GM23248 (cell line): ENCODE data around the gene MPRIP. TPM values are rescaled to one million over a fixed set of nuclear protein-coding genes. Genes with fewer than 3 reads are reported as not detected.

Experiments
- DNase-seq: peaks from one replicate; pipeline ENCODE4 v3.0.0-alpha.2; 2015
- H2AFZ ChIP-seq: fragments of 200-600 bp; sonication (generic); 2 replicates; pipeline ENCODE4 v1.6.1; 2016; ENCODE audit warnings: antibody characterized with exemption
- H3F3A ChIP-seq: fragments of 200-600 bp; sonication (generic); 2 replicates; pipeline ENCODE4 v1.6.1; 2016; ENCODE audit warnings: mild to moderate bottlenecking, antibody characterized with exemption, mixed run types; ENCODE audit not compliant: insufficient read depth
- H3K27ac ChIP-seq: fragments of 200-600 bp; sonication (generic); 2 replicates; pipeline ENCODE4 v1.5.1; 2016; ENCODE audit warnings: mild to moderate bottlenecking
- H3K27me3 ChIP-seq: fragments of 200-600 bp; sonication (generic); replicated peaks from 2 replicates; pipeline ENCODE4 v1.6.1; 2016; ENCODE audit warnings: mild to moderate bottlenecking; ENCODE audit not compliant: insufficient read depth
- H3K36me3 ChIP-seq: fragments of 200-600 bp; sonication (generic); 2 replicates; pipeline ENCODE4 v1.6.1; 2016; ENCODE audit warnings: low read depth, mild to moderate bottlenecking
- H3K4me1 ChIP-seq: fragments of 200-600 bp; sonication (generic); 2 replicates; pipeline ENCODE4 v1.6.1; 2016; ENCODE audit warnings: mild to moderate bottlenecking; ENCODE audit not compliant: insufficient read depth
- H3K4me2 ChIP-seq: fragments of 200-600 bp; sonication (generic); one replicate; pipeline ENCODE4 v1.6.1; 2016; ENCODE audit warnings: mild to moderate bottlenecking; ENCODE audit not compliant: unreplicated experiment
- H3K4me3 ChIP-seq: fragments of 200-600 bp; sonication (generic); 2 replicates; pipeline ENCODE4 v1.5.1; 2016; ENCODE audit warnings: mild to moderate bottlenecking
- H3K79me2 ChIP-seq: fragments of 200-600 bp; sonication (generic); 2 replicates; pipeline ENCODE4 v1.6.1; 2016; ENCODE audit warnings: mild to moderate bottlenecking; ENCODE audit not compliant: insufficient read depth
- H3K9ac ChIP-seq: fragments of 200-600 bp; sonication (generic); 2 replicates; pipeline ENCODE4 v1.6.1; 2016; ENCODE audit warnings: mild to moderate bottlenecking
- H3K9me2 ChIP-seq: fragments of 200-600 bp; sonication (generic); 2 replicates; pipeline ENCODE4 v1.6.1; 2016; ENCODE audit warnings: mixed run types, mild to moderate bottlenecking, moderate library complexity; ENCODE audit not compliant: insufficient read depth
- H3K9me3 ChIP-seq: fragments of 200-600 bp; sonication (generic); one replicate; pipeline ENCODE4 v1.6.1; 2017; ENCODE audit warnings: low read depth
- H4K20me1 ChIP-seq: fragments of 200-600 bp; sonication (generic); 2 replicates; pipeline ENCODE4 v1.6.0; 2016; ENCODE audit not compliant: insufficient read depth
- EZH2 ChIP-seq: fragments of 200-600 bp; sonication (generic); IDR thresholded peaks from 2 replicates; pipeline ENCODE4 v1.6.1; 2018; ENCODE audit warnings: antibody characterized with exemption, mild to moderate bottlenecking; ENCODE audit not compliant: insufficient read depth, poor library complexity, severe bottlenecking
- EZH2phosphoT487 ChIP-seq: fragments of 200-600 bp; sonication (generic); IDR thresholded peaks from 2 replicates; pipeline ENCODE4 v1.6.1; 2018; ENCODE audit warnings: antibody characterized with exemption, moderate library complexity, mild to moderate bottlenecking, low read depth; ENCODE audit not compliant: insufficient read depth
- WGBS, 2 experiments: methylation state at CpG; one replicate each; pipeline ENCODE4 v1.1.6; 2015 to 2017; ENCODE audit warnings: low lambda C conversion rate in 2 of 2, low coverage in 1 of 2; ENCODE audit errors: missing lambda C conversion rate in 2 of 2; 5-methylcytosine and 5-hydroxymethylcytosine counted together
- in situ Hi-C: fragments of 300-500 bp; cut with MboI; formaldehyde crosslinking; loops from 2 replicates; pipeline ENCODE4 v1.15.0; 2020
- polyA plus RNA-seq: library from polyadenylated mRNA; unstranded; fragments of >200 nt; fragmentation: Nextera tagmentation; extraction: Ambion mirVana; gene quantifications from 2 replicates; pipeline ENCODE4 v1.2.1, GENCODE V29; 2016
- total RNA-seq: library from RNA; depleted of rRNA; stranded (reverse); fragments of >200 nt; shearing (Covaris generic); gene quantifications from 2 replicates; pipeline ENCODE4 v1.2.3, GENCODE V29; 2014

The MPRIP gene
- total and polyA plus RNA-seq, 2 experiments from 2014 or later = 73.5 to 292 TPM

GRCh38 chr17:17080781-17081180 is 38.5 kb downstream of the MPRIP start:
- no peaks in the 10 kb centered on the region for H3K27me3 ChIP-seq
- in situ Hi-C loops = no loop called here
- peaks cover 40% of the 10 kb centered on the region for H3F3A ChIP-seq
- H3K9ac ChIP-seq = no peak overlapping the region
- H2AFZ ChIP-seq = no peak overlapping the region
- 88 to 90% methylated on average over 7 of the region's 7 CpGs for WGBS, 2 experiments
- no peak overlapping the region for H3K4me2 ChIP-seq
- H3K79me2 ChIP-seq = peaks cover 100% of the 10 kb centered on the region
- no peak overlapping the region for H3K27ac ChIP-seq
- no peaks in the 10 kb centered on the region for H3K9me3 ChIP-seq
- TF ChIP-seq EZH2phosphoT487 = no peak
- no peak for TF ChIP-seq EZH2
- H3K4me3 ChIP-seq = no peak overlapping the region
- H3K36me3 ChIP-seq = peaks cover 34% of the 10 kb centered on the region; the same call in 1 of the 2 replicates
- peaks cover 14% of the 10 kb centered on the region for H3K4me1 ChIP-seq
- DNase-seq = no peak
- no peaks in the 10 kb centered on the region for H3K9me2 ChIP-seq
- peaks cover 8% of the 10 kb centered on the region for H4K20me1 ChIP-seq

- Histone ChIP-seq H3K27me3 (no peaks in the 10 kb centered on the region), H3K4me3 (no peak overlapping the region), H3K36me3 (peaks cover 31% of the 10 kb centered on the region; the same call in 1 of the 2 replicates), H4K20me1 (peaks cover 9% of the 10 kb centered on the region; the same call in 1 of the 2 replicates), H2AFZ (no peak overlapping the region), H3F3A (peaks cover 34% of the 10 kb centered on the region), H3K4me2 (no peak overlapping the region), H3K9me3 (no peaks in the 10 kb centered on the region), H3K9ac (no peak overlapping the region), H3K9me2 (no peaks in the 10 kb centered on the region), H3K27ac (no peak overlapping the region), H3K4me1 (peaks cover 8% of the 10 kb centered on the region), H3K79me2 (peaks cover 100% of the 10 kb centered on the region)
- in situ Hi-C loops = no loop called here
- TF ChIP-seq EZH2 (no peak), EZH2phosphoT487 (no peak)
- no peak for DNase-seq
- 80% methylated on average over 13 of the region's 13 CpGs for WGBS, 2 experiments
Observed at GRCh38 chr17:17081304-17081940, 39.2 kb downstream of the MPRIP start.

- Histone ChIP-seq H3K9me3 (no peaks in the 10 kb centered on the region), H3K27me3 (no peaks in the 10 kb centered on the region), H3K4me2 (no peak overlapping the region), H4K20me1 (peaks cover 15% of the 10 kb centered on the region; the same call in 1 of the 2 replicates), H3K4me3 (no peak overlapping the region), H3K79me2 (peaks cover 100% of the 10 kb centered on the region), H3K36me3 (peaks cover 23% of the 10 kb centered on the region; the same call in 1 of the 2 replicates), H3F3A (peaks cover 20% of the 10 kb centered on the region), H3K9ac (no peak overlapping the region), H2AFZ (no peak overlapping the region), H3K27ac (no peak overlapping the region), H3K4me1 (0 out of 2 replicates have a peak, but pooled peaks cover 3% of the 10 kb centered on the region), H3K9me2 (no peaks in the 10 kb centered on the region)
- 98 to 100% methylated on average over 4 of the region's 4 CpGs for whole genome bisulfite sequencing, 2 experiments
- DNase-seq = no peak
- TF ChIP-seq EZH2phosphoT487 (no peak), EZH2 (no peak)
- in situ Hi-C loops = no loop called here
Observed at GRCh38 chr17:17082878-17083277, 40.6 kb downstream of the MPRIP start.

- Histone ChIP-seq H3K9me2 (no peaks in the 10 kb centered on the region), H4K20me1 (peaks cover 15% of the 10 kb centered on the region; the same call in 1 of the 2 replicates), H3K9ac (no peak overlapping the region), H3K9me3 (no peaks in the 10 kb centered on the region), H3K4me2 (no peak overlapping the region), H3K4me1 (0 out of 2 replicates have a peak, but pooled peaks cover 3% of the 10 kb centered on the region), H3K36me3 (peaks cover 9% of the 10 kb centered on the region; the same call in 1 of the 2 replicates), H3K79me2 (peaks cover 100% of the 10 kb centered on the region), H3K4me3 (no peak overlapping the region), H2AFZ (no peak overlapping the region), H3K27me3 (no peaks in the 10 kb centered on the region), H3F3A (peaks cover 5% of the 10 kb centered on the region; the same call in 1 of the 2 replicates), H3K27ac (no peak overlapping the region)
- 95 to 96% methylated on average over 9 of the region's 9 CpGs for WGBS, 2 experiments
- no peak for DNase-seq
- in situ Hi-C loops = no loop called here
- TF ChIP-seq EZH2 (no peak), EZH2phosphoT487 (no peak)
Observed at GRCh38 chr17:17084317-17084835, 42.1 kb downstream of the MPRIP start.
